K562 (cell line): ENCODE data around the gene OR8A1.

Experiments
- CTCF ChIP-seq, 3 experiments: IDR thresholded peaks in 2 of 3; conservative IDR thresholded peaks in 1 of 3; 2 replicates each; pipeline ENCODE4 v1.5.1; 2011 to 2012; ENCODE audit warnings: low read length in 3 of 3, mild to moderate bottlenecking in 3 of 3, control low read depth in 2 of 3, improper control_type of control experiment in 1 of 3, inconsistent platforms in 1 of 3, low read depth in 1 of 3, mixed read lengths in 1 of 3, moderate library complexity in 1 of 3; ENCODE audit not compliant: insufficient read depth in 2 of 3
- IRF1 ChIP-seq: sonication (generic); formaldehyde crosslinking; IDR thresholded peaks from 2 replicates; pipeline ENCODE4 v1.8.0; 2022; ENCODE audit warnings: missing genetic modification reagents, mild to moderate bottlenecking, borderline replicate concordance
- USF2 ChIP-seq: sonication (generic); formaldehyde crosslinking; IDR thresholded peaks from 2 replicates; pipeline ENCODE4 v1.5.0; 2020; ENCODE audit warnings: missing genetic modification reagents
- ZNF398 ChIP-seq: fragments of 250-450 bp; sonication (Bioruptor Pico); IDR thresholded peaks from 2 replicates; pipeline ENCODE4 v1.8.0; 2021; ENCODE audit warnings: moderate library complexity, mild to moderate bottlenecking, inconsistent platforms

GRCh38 chr11:124618863-124619262 is 49.1 kb downstream of the OR8A1 start:
- TF ChIP-seq USF2 (CRISPR knock-in tag) (no peak), CTCF (IDR thresholded peaks at IDR 0.05 in 2 of 3, conservative IDR thresholded peaks at IDR 0.05 in 1 of 3; ENCODE audit: insufficient read depth in 2 of 3, low read depth in 1 of 3, low read length in 3 of 3) (no peak), IRF1 (CRISPR knock-in tag) (no peak), ZNF398 (CRISPR knock-in tag) (no peak)
